ENCODE data around the gene TMEM135.

Gene TMEM135

GRCh38 chr11:87203907-87204602 lies 166.3 kb downstream of the TMEM135 start:
- no peak for DNase-seq

- DNase-seq = no peak
Measured at GRCh38 chr11:87212891-87213290, 175.2 kb downstream of the TMEM135 start.

- DNase-seq = no peak
Measured at GRCh38 chr11:87213444-87213843, 175.7 kb downstream of the TMEM135 start.

- no peak for DNase-seq
Measured at GRCh38 chr11:87215236-87215635, 177.5 kb downstream of the TMEM135 start.

GRCh38 chr11:87219266-87219665 lies 181.5 kb downstream of the TMEM135 start:
- DNase-seq = no peak

GRCh38 chr11:87223816-87224215 lies 186.1 kb downstream of the TMEM135 start:
- no peak for DNase-seq

GRCh38 chr11:87224486-87224885 lies 186.8 kb downstream of the TMEM135 start:
- no peak for DNase-seq

- DNase-seq = no peak
Measured at GRCh38 chr11:87228820-87229219, 191.1 kb downstream of the TMEM135 start.

- no peak for DNase-seq
Measured at GRCh38 chr11:87230995-87231394, 193.3 kb downstream of the TMEM135 start.

- no peak for DNase-seq
Measured at GRCh38 chr11:87232320-87232719, 194.6 kb downstream of the TMEM135 start.

GRCh38 chr11:87235366-87235765 lies 197.6 kb downstream of the TMEM135 start:
- DNase-seq = no peak

GRCh38 chr11:87236368-87236767 lies 198.6 kb downstream of the TMEM135 start:
- DNase-seq = no peak

- DNase-seq = no peak
Measured at GRCh38 chr11:87239001-87239400, 201.3 kb downstream of the TMEM135 start.

- no peak for DNase-seq
Measured at GRCh38 chr11:87239531-87239930, 201.8 kb downstream of the TMEM135 start.

GRCh38 chr11:87251560-87251959 lies 213.8 kb downstream of the TMEM135 start:
- DNase-seq = no peak

GRCh38 chr11:87252869-87253268 lies 215.1 kb downstream of the TMEM135 start:
- no peak for DNase-seq

GRCh38 chr11:87254562-87254961 lies 216.8 kb downstream of the TMEM135 start:
- no peak for DNase-seq

- DNase-seq = no peak
Measured at GRCh38 chr11:87255589-87255988, 217.9 kb downstream of the TMEM135 start.

- DNase-seq = no peak
Measured at GRCh38 chr11:87256694-87257340, 219.1 kb downstream of the TMEM135 start.

- DNase-seq = no peak
Measured at GRCh38 chr11:87258171-87258833, 220.6 kb downstream of the TMEM135 start.

- DNase-seq = no peak
Measured at GRCh38 chr11:87259736-87260135, 222.0 kb downstream of the TMEM135 start.

GRCh38 chr11:87260811-87261210 lies 223.1 kb downstream of the TMEM135 start:
- DNase-seq = no peak

- DNase-seq = no peak
Measured at GRCh38 chr11:87263264-87263838, 225.6 kb downstream of the TMEM135 start.

GRCh38 chr11:87263979-87264378 lies 226.2 kb downstream of the TMEM135 start:
- no peak for DNase-seq

All from CD4-positive, alpha-beta T cell treated with Interleukin-15 for 1 hour (primary cell).